Calu3 (cell line): ENCODE results near the gene TNNT2. TPM values are rescaled to one million over a fixed set of nuclear protein-coding genes. Genes with fewer than 3 reads are reported as not detected.

Experiments
- BruUV-seq: library from RNA; stranded (reverse); fragments of 400-500 nt; replicated peaks from 2 replicates; lab custom pipeline; 2021; lab: Mats Ljungman, UMichigan
- CTCF ChIA-PET: fragments of 300-600 bp; sonication (Branson Sonifier 250); formaldehyde crosslinking; loops from one replicate; lab custom pipeline; 2022; ENCODE audit warnings: antibody characterized with exemption; lab: Charles Lee
- DNase-seq: peaks from one replicate; pipeline ENCODE4 v3.0.0; 2022
- H3K27ac Mint-ChIP-seq: one replicate; pipeline ENCODE4 v1.8.0; 2022; ENCODE audit warnings: mixed read lengths; ENCODE audit not compliant: unreplicated experiment
- H3K27me3 Mint-ChIP-seq: one replicate; pipeline ENCODE4 v1.8.0; 2022; ENCODE audit warnings: mixed read lengths; ENCODE audit not compliant: unreplicated experiment
- H3K36me3 Mint-ChIP-seq: one replicate; pipeline ENCODE4 v1.8.0; 2022; ENCODE audit warnings: mild to moderate bottlenecking, moderate library complexity, mixed read lengths; ENCODE audit not compliant: insufficient read depth, unreplicated experiment
- H3K4me1 Mint-ChIP-seq: one replicate; pipeline ENCODE4 v1.8.0; 2022; ENCODE audit warnings: mild to moderate bottlenecking, low read depth, mixed read lengths; ENCODE audit not compliant: unreplicated experiment
- H3K4me3 Mint-ChIP-seq: one replicate; pipeline ENCODE4 v1.8.0; 2022; ENCODE audit warnings: mild to moderate bottlenecking, low read depth, moderate library complexity, mixed read lengths; ENCODE audit not compliant: unreplicated experiment
- H3K9me3 Mint-ChIP-seq: one replicate; pipeline ENCODE4 v1.8.0; 2022; ENCODE audit warnings: low read depth, mixed read lengths; ENCODE audit not compliant: unreplicated experiment
- CTCF ChIP-seq: fragments of 200-600 bp; IDR thresholded peaks from one replicate; pipeline ENCODE4 v1.8.0; 2022; ENCODE audit warnings: antibody characterized with exemption; ENCODE audit not compliant: unreplicated experiment
- intact Hi-C: fragments of 100-400 bp; cut with micrococcal nuclease; formaldehyde crosslinking; loops from one replicate; pipeline ENCODE4 v1.10.0; 2022; ENCODE audit not compliant: unreplicated experiment
- total RNA-seq: library from RNA; stranded (reverse); gene quantifications from 2 replicates; pipeline ENCODE4 v1.2.3, GENCODE V29; 2022

Gene TNNT2
- total RNA-seq, 1 experiment from 2014 or later = 1.4 TPM

- peaks cover 36% of the 10 kb centered on the region for H3K27me3 Mint-ChIP-seq
- no peak overlapping the region for H3K4me3 Mint-ChIP-seq
- DNase-seq = peak; percentile 80
- TF ChIP-seq CTCF = peak; percentile 71
- H3K27ac Mint-ChIP-seq = no peak overlapping the region
- H3K36me3 Mint-ChIP-seq = no peaks in the 10 kb centered on the region
- no TSS peak for BruUV-seq
- intact Hi-C loops = loop anchor here (5.0 kb wide), 2 partner anchors 81 to 101 kb away; no protein-coding TSS in a partner anchor
- no peaks in the 10 kb centered on the region for H3K9me3 Mint-ChIP-seq
- CTCF ChIA-PET = interaction anchor here (0.6 to 3.6 kb wide), 12 partner anchors 9 to 233 kb away, joined by 3 to 29 read pairs (median 5); partner anchors contain the start of gene TNNT2
- H3K4me1 Mint-ChIP-seq = peaks cover 7% of the 10 kb centered on the region
Observed at GRCh38 chr1:201348211-201348566, 29.3 kb downstream of the TNNT2 start.

GRCh38 chr1:201347498-201348210 is 29.8 kb downstream of the TNNT2 start:
- Mint-ChIP-seq H3K4me3 (no peak overlapping the region), H3K27me3 (peaks cover 35% of the 10 kb centered on the region), H3K9me3 (no peaks in the 10 kb centered on the region), H3K27ac (no peak overlapping the region), H3K36me3 (no peaks in the 10 kb centered on the region), H3K4me1 (peaks cover 7% of the 10 kb centered on the region)
- CTCF ChIA-PET = interaction anchor here (0.6 to 3.6 kb wide), 23 partner anchors 10 to 1735 kb away, joined by 3 to 29 read pairs (median 5); partner anchors contain the start of gene TNNT2
- BruUV-seq = no TSS peak
- TF ChIP-seq CTCF = no peak
- intact Hi-C loops = loop anchor here (2.0 to 5.0 kb wide), 3 partner anchors 39 to 100 kb away; no protein-coding TSS in a partner anchor
- no peak for DNase-seq

DNA sequence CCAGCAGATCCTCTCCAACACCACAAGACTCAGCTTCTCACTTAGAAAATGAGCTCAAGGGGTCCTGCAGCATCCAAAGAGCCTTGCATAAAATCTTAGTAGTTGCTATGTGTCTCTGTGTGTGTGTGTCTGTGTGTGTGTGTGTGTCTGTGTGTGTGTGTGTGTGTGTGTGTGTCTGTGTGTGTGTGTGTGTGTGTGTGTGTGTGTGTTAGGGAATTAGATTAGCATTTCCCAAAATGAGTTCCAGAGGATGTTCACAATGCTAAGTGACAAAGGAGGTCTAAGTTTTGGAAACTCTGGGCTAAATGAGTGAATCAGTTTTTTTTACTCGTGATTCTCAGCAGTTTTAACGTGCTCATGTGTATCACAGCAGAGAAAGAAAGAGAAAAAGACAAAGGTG is 30.5 kb downstream of the TNNT2 start:
- Mint-ChIP-seq H3K36me3 (no peaks in the 10 kb centered on the region), H3K9me3 (no peaks in the 10 kb centered on the region), H3K4me3 (no peak overlapping the region), H3K27me3 (peaks cover 31% of the 10 kb centered on the region), H3K27ac (no peak overlapping the region), H3K4me1 (peaks cover 7% of the 10 kb centered on the region)
- TF ChIP-seq CTCF = no peak
- CTCF ChIA-PET = interaction anchor here (0.6 to 2.8 kb wide), 17 partner anchors 10 to 1735 kb away, joined by 3 to 29 read pairs (median 5); partner anchors contain the start of gene TNNT2
- no TSS peak for BruUV-seq
- intact Hi-C loops = loop anchor here (2.0 to 5.0 kb wide), 3 partner anchors 38 to 100 kb away; no protein-coding TSS in a partner anchor
- DNase-seq = no peak

- no peak overlapping the region for H3K4me3 Mint-ChIP-seq
- peaks cover 26% of the 10 kb centered on the region for H3K27me3 Mint-ChIP-seq
- peak; percentile 82 for DNase-seq
- H3K4me1 Mint-ChIP-seq = peaks cover 7% of the 10 kb centered on the region
- H3K36me3 Mint-ChIP-seq = no peaks in the 10 kb centered on the region
- no peak overlapping the region for H3K27ac Mint-ChIP-seq
- peak; percentile 81 for TF ChIP-seq CTCF
- CTCF ChIA-PET = interaction anchor here (0.6 to 2.8 kb wide), 19 partner anchors 11 to 1736 kb away, joined by 3 to 29 read pairs (median 4); no protein-coding TSS in a partner anchor
- intact Hi-C loops = loop anchor here (2.0 to 5.0 kb wide), 3 partner anchors 38 to 99 kb away; no protein-coding TSS in a partner anchor
- H3K9me3 Mint-ChIP-seq = no peaks in the 10 kb centered on the region
- no TSS peak for BruUV-seq
Observed at GRCh38 chr1:201346337-201346939, 31.0 kb downstream of the TNNT2 start.
